Putamen (tissue), 1 donor: ENCODE measurements around the gene NEAT1.
"Not testable (repeated sequence)": the region's sequence is repeated elsewhere in the genome, so short reads cannot be mapped to it uniquely, and the experiment has no call there.

Experiments used
- DNase-seq: peaks from one replicate; pipeline ENCODE4 v3.0.0-alpha.2; 2016; ENCODE audit warnings: low spot score

NEAT1 gene

DNA sequence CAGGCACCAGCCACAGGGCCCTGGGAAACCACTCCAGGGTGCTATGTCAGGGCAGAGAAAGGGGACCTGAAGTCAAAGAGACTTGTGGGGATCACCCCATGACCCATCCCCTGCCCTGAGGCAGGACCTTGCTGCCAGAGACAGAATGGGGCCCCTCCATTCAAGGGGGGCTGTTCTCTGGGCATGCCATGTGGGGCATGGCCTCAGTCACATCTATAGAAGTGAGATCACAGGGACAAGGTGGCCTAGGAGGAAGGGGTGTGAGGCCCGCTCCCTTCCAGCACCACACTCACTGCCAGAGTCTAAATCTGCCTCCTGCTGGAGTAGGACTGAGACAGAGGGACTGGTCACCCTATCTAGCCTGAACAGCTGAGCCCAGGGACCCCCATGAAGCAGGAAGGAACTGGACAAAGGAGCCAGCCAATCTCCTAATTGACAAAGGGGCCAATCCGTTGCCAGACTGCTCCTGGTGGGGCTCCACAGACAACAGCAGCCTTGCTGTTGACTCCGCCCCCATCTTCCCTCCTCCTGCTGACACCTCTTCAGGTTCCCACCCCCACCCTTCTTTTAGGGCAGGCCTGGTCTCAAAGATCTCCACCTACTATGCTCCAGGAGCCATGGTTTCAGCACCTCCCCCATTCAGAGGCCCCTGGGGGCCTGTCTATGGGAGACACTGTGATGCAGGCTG is 26.0 kb downstream of the NEAT1 start:
- DNase-seq, result no peak

- DNase-seq, result not testable (repeated sequence)
Measured at GRCh38 chr11:65451301-65451700, 28.7 kb downstream of the NEAT1 start.

DNA sequence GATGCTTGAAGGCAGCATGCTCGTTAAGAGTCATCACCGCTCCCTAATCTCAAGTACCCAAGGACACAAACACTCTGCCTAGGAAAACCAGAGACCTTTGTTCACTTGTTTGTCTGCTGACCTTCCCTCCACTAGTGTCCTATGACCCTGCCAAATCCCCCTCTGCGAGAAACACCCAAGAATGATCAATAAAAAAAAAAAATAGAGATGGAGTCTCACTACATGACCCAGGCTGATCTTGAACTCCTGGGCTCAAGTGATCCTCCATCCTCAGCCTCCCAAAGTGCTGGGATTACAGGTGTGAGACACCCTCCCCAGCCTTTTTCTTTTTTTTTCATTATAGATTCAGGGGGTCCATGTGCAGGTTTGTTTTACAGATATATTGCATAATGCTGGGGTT is 29.7 kb downstream of the NEAT1 start:
- not testable (repeated sequence) for DNase-seq

DNA sequence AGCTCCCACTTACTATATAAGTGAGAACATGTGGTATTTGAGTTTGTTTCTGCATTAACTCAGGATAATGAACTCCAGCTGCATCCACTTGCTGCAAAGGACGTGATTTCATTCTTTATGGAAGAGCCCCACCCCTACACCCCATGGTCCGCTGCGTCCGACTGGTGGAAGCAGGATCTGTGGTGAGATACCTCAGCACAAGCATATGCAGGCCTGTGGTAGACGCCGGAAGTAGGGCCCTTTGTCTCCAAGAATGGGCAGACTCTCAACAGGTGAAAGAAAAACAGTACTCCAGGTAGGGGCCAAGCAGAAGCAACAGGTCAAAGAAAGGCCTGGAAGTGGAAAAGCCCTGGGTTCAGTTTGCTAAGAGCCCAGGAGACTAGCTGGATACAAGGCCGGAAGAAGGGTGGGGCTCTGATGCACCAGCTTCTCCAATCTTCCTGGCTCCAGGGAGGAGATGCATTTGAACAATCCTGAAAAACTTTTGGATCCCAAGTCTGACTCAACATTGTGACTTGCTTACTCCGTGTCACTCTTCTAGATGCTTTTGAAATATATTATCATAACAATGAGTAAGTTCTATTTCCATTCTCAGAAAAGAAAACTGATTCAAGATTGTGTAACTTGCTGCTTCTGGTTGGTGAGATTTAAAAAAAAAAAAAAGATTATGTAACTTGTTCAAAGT is 30.4 kb downstream of the NEAT1 start:
- peak; percentile 57 for DNase-seq

GRCh38 chr11:65454311-65454695 is 31.7 kb downstream of the NEAT1 start:
- DNase-seq, result no peak

DNA sequence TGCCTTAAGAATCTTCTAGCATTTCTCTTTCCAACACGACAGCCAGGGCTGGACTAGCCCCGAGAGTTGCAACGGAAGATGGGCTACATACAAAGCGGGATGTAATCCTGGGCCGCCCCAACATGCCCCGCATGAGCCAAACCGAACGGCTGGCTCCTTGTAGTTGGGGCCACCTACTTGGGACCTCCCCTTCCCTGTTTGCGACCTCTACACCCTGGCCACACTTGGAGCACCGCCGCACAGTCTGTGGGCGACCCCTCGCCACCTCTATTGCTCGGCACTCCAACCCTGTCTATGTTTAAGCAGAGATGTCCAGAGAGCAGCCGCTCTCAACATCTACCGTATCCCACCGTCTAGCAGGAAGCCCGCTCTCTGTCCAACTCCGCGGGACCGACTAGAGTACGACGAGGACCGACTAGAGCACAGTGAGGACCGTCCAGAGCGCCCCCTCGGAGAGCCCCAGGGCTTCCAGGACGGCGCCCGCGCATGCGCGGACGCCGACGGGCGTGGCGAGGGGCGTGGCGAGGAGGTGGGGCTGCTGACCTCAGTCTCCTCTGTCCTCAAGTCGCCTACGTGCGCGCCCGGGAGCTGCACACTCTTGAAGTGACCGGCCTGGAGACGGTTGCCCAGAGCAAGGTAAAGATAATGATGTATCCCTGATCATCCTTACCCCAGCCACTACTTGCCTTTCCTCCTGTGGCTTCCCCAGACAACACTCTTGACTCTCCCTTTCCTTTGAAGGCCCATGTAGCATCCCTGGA is 32.3 kb downstream of the NEAT1 start:
- DNase-seq, result peak; percentile 88

- DNase-seq, result no peak
Measured at GRCh38 chr11:65456418-65456817, 33.8 kb downstream of the NEAT1 start.

DNA sequence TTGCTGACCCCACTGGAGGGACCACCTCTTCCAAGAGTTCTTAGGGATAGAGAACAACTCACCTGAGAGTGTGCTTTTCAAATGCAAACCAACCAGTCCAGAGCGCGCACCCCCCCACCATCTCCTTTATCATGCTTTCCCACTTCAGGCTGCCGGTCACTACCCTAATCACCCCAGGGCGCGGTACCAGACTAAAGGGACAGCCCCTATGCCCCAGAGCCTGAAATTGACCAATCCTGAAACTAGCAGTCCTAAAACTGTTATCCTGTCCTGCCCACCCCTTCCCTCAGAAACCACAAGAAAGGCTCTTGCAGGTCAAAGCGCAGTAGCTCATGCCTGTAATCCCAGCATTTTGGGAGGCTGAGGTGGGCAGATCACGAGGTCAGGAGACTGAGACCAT is 37.0 kb downstream of the NEAT1 start:
- no peak for DNase-seq

DNA sequence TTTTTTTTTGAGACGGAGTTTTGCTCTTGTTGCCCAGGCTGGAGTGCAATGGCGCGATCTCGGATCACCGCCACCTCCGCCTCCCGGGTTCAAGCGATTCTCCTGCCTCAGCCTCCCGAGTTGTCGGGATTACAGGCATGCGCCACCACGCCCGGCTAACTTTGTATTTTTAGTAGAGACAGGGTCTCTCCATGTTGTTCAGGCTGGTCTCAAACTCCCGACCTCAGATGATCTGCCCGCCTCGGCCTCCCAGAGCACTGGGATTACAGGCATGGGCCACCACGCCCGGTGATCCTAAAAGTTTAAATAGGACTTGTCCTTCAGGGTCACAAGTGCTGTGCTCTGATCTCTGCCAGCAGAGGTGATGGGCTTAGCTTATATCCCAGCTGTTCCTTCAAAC is 42.9 kb downstream of the NEAT1 start:
- not testable (repeated sequence) for DNase-seq

- DNase-seq, result not testable (repeated sequence)
Measured at GRCh38 chr11:65467306-65467705, 44.7 kb downstream of the NEAT1 start.

GRCh38 chr11:65468874-65469333 is 46.3 kb downstream of the NEAT1 start:
- no peak for DNase-seq

- DNase-seq, result no peak
Measured at GRCh38 chr11:65470433-65471049, 47.9 kb downstream of the NEAT1 start.

DNA sequence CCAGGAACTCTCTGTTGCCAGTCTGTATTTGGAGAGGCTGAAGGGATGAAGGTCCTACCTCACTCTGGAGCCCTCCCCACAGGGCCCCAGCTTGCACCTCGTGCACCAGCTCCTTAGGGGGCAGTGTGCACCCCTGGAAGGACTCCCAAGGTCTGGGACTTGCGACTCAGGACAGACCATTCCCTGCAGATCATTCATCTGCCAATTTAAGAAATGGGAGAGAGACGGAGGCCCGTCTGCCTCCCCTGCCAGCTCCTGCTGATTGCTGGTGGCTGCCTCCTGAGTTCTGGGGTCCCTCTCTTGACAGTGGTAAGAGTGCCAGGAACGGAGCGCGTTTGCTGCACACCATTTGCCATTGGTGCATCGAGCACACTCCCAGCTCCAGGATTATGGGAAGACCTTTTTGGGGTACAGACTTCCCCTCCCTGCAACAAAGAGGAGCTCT is 48.9 kb downstream of the NEAT1 start:
- no peak for DNase-seq

- not testable (repeated sequence) for DNase-seq
Measured at GRCh38 chr11:65472588-65473277, 50.1 kb downstream of the NEAT1 start.

DNA sequence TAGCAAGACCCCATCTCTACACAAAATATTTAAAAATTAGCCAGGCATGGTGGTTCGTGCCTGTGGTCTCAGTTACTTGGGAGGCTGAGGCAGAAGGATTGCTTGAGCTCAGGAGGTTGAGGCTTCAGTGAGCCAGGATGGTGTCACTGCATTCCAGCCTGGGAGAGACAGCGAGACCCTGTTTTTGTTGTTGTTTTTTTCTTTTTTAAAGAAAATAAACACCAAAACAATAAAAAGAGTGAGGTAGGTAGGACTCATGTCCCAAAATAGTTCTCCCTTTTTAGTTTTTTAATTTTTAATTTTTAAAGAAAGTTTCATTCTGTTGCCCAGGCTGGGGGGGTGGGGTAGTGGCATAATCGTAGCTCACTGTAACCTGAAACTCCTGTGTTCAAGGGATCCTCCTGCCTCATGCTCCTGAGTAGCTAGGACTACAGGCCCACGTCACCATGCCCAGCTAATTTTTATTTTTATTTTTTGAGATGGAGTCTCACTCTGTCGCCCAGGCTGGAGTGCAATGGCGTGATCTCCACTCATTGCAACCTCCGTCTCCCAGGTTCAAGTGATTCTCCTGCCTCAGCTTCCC is 50.8 kb downstream of the NEAT1 start:
- DNase-seq, result no peak

- no peak for DNase-seq
Measured at GRCh38 chr11:65474864-65475263, 52.3 kb downstream of the NEAT1 start.

DNA sequence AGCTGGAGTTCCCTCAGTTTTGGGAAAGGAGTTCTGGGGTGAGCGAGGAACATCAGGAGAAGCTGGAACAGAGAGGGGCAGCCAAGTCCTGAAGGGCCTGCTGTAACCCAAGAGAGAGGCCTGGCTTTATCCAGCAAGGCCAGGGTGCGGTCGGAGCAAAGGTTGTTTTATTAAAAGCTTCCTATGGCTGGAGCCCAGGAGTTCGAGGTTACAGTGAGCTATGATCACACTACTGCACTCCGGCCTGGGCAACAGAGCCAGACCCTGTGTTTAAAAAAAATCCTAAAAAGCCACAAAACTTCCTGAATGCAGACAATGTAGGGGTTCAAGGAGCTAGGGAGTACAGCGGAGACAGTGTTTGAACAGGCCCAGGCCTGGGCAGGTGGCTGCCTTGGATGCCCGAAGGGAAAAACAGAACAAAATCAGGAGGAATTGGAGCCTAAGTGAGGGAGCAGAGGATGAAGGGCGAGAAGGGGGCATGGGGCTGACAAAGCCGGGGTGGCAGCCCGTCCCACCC is 54.1 kb downstream of the NEAT1 start:
- no peak for DNase-seq

GRCh38 chr11:65477149-65477965 is 54.8 kb downstream of the NEAT1 start:
- peak; percentile 95 for DNase-seq

GRCh38 chr11:65478388-65479183 is 56.0 kb downstream of the NEAT1 start:
- peak; percentile 63 for DNase-seq
